ENCODE results near the gene ENTPD8.

- TF ChIP-seq CTCF (IDR thresholded peaks at IDR 0.05) (no peak), EZH2phosphoT487 (IDR thresholded peaks at IDR 0.05) (no peak), EZH2 (IDR thresholded peaks at IDR 0.05) (no peak)
These were observed 18.0 kb upstream of the ENTPD8 start, which contains the start of gene NSMF for GRCh38 chr9:137459152-137459600.

All from neural progenitor cell (in vitro differentiated cells).